ENCODE results near the gene IDUA.

IDUA gene

GRCh38 chr4:1018147-1019020 is 31.5 kb downstream of the IDUA start:
- no peak for DNase-seq

- DNase-seq = no peak
Observed at GRCh38 chr4:1019320-1019719, 32.5 kb downstream of the IDUA start.

- no peak for DNase-seq
Observed at GRCh38 chr4:1019729-1020470, 33.1 kb downstream of the IDUA start.

GRCh38 chr4:1021386-1022050 is 34.7 kb downstream of the IDUA start:
- DNase-seq = no peak

GRCh38 chr4:1022051-1022738 is 35.4 kb downstream of the IDUA start:
- no peak for DNase-seq

GRCh38 chr4:1022739-1023066 is 35.9 kb downstream of the IDUA start:
- no peak for DNase-seq

- no peak for DNase-seq
Observed at GRCh38 chr4:1023075-1023640, 36.3 kb downstream of the IDUA start.

- DNase-seq = no peak
Observed at GRCh38 chr4:1023895-1024740, 37.3 kb downstream of the IDUA start.

GRCh38 chr4:1024882-1025545 is 38.2 kb downstream of the IDUA start:
- no peak for DNase-seq

GRCh38 chr4:1026115-1026514 is 39.3 kb downstream of the IDUA start:
- no peak for DNase-seq

- DNase-seq = no peak
Observed at GRCh38 chr4:1027219-1027914, 40.5 kb downstream of the IDUA start.

GRCh38 chr4:1027915-1028238 is 41.0 kb downstream of the IDUA start:
- DNase-seq = no peak

GRCh38 chr4:1028574-1029220 is 41.9 kb downstream of the IDUA start:
- DNase-seq = no peak

- DNase-seq = no peak
Observed at GRCh38 chr4:1029529-1029928, 42.7 kb downstream of the IDUA start.

GRCh38 chr4:1030031-1030430 is 43.2 kb downstream of the IDUA start:
- DNase-seq = no peak

- no peak for DNase-seq
Observed at GRCh38 chr4:1030559-1030958, 43.7 kb downstream of the IDUA start.

GRCh38 chr4:1031346-1031745 is 44.5 kb downstream of the IDUA start:
- DNase-seq = no peak

GRCh38 chr4:1031956-1032795 is 45.3 kb downstream of the IDUA start:
- no peak for DNase-seq

GRCh38 chr4:1032861-1033260 is 46.0 kb downstream of the IDUA start:
- no peak for DNase-seq
